Measurements from ENCODE around the gene HIPK1. TPM values are rescaled to one million over a fixed set of nuclear protein-coding genes. Genes with fewer than 3 reads are reported as not detected.
"Not testable (repeated sequence)": the region's sequence is repeated elsewhere in the genome, so short reads cannot be mapped to it uniquely, and the experiment has no call there.

HIPK1 gene
- total and polyA plus RNA-seq, 9 donors, result 17.1 to 29.8 (median 27.4) TPM

- DNase-seq, result no peak
- no peak overlapping the region for H3K4me3 ChIP-seq (ENCODE audit: low read length)
- WGBS (ENCODE audit: insufficient coverage), result 89% methylated on average over 4 of the region's 7 CpGs
- peaks cover 24% of the 10 kb centered on the region for H3K36me3 ChIP-seq (ENCODE audit: control insufficient read depth, insufficient read depth, low read length)
- no peaks in the 10 kb centered on the region for H3K27me3 ChIP-seq (ENCODE audit: control insufficient read depth, insufficient read depth, low read length)
- H3K4me1 ChIP-seq (ENCODE audit: control insufficient read depth, insufficient read depth, low read length), result no peaks in the 10 kb centered on the region
- H3K27ac ChIP-seq (ENCODE audit: low read length), result no peak overlapping the region
- no peaks in the 10 kb centered on the region for H3K9me3 ChIP-seq (replicated peaks; ENCODE audit: control insufficient read depth, low read depth, low read length)
Measured at GRCh38 chr1:113941245-113941559, 12.1 kb downstream of the HIPK1 start.

- Histone ChIP-seq H3K36me3 (ENCODE audit: control insufficient read depth, insufficient read depth, low read length) (peaks cover 24% of the 10 kb centered on the region), H3K4me3 (ENCODE audit: low read length) (no peak overlapping the region), H3K27me3 (ENCODE audit: control insufficient read depth, insufficient read depth, low read length) (no peaks in the 10 kb centered on the region), H3K9me3 (replicated peaks; ENCODE audit: control insufficient read depth, low read depth, low read length) (no peaks in the 10 kb centered on the region), H3K4me1 (ENCODE audit: control insufficient read depth, insufficient read depth, low read length) (peaks cover 3% of the 10 kb centered on the region), H3K27ac (ENCODE audit: low read length) (no peak overlapping the region)
- no peak for DNase-seq
Measured at GRCh38 chr1:113942527-113942926, 13.4 kb downstream of the HIPK1 start.

- no peaks in the 10 kb centered on the region for H3K9me3 ChIP-seq (replicated peaks; ENCODE audit: control insufficient read depth, low read depth, low read length)
- no peak for DNase-seq
- H3K27me3 ChIP-seq (ENCODE audit: control insufficient read depth, insufficient read depth, low read length), result no peaks in the 10 kb centered on the region
- H3K27ac ChIP-seq (ENCODE audit: low read length), result no peak overlapping the region
- H3K4me3 ChIP-seq (ENCODE audit: low read length), result no peak overlapping the region
- H3K36me3 ChIP-seq (ENCODE audit: control insufficient read depth, insufficient read depth, low read length), result peaks cover 24% of the 10 kb centered on the region
- peaks cover 3% of the 10 kb centered on the region for H3K4me1 ChIP-seq (ENCODE audit: control insufficient read depth, insufficient read depth, low read length)
Measured at GRCh38 chr1:113943028-113943811, 14.1 kb downstream of the HIPK1 start.

- Histone ChIP-seq H3K4me3 (ENCODE audit: low read length) (no peak overlapping the region), H3K27me3 (ENCODE audit: control insufficient read depth, insufficient read depth, low read length) (no peaks in the 10 kb centered on the region), H3K9me3 (replicated peaks; ENCODE audit: control insufficient read depth, low read depth, low read length) (no peaks in the 10 kb centered on the region), H3K36me3 (ENCODE audit: control insufficient read depth, insufficient read depth, low read length) (peaks cover 23% of the 10 kb centered on the region), H3K27ac (ENCODE audit: low read length) (no peak overlapping the region), H3K4me1 (ENCODE audit: control insufficient read depth, insufficient read depth, low read length) (peaks cover 3% of the 10 kb centered on the region)
- no CpG with 5 or more reads among the region's 1 CpG for WGBS (ENCODE audit: insufficient coverage)
- no peak for DNase-seq
Measured at GRCh38 chr1:113945329-113945728, 16.2 kb downstream of the HIPK1 start.

DNA sequence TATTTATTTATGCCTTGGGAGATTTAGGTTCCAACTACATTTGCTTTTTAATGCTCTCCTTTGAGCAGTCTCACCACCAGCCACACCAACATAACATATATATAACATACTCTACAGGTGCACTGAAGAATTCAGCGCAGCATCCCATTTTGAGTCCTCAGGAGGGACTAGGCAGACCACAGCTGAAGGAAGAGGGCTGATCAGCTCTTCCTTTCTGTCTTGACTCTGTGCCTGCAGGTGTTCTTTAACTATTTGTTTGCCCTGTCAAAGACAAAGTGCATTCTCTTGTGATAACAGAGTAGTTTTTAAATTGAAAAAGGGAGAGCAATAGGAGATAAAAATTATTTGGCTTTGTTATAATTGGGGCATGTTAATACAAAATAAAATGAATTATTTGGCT is 17.0 kb downstream of the HIPK1 start:
- H3K4me1 ChIP-seq (ENCODE audit: control insufficient read depth, insufficient read depth, low read length), result peaks cover 3% of the 10 kb centered on the region
- 40% methylated on average over 1 of the region's 1 CpG for WGBS (ENCODE audit: insufficient coverage)
- no peak for DNase-seq

GRCh38 chr1:113946678-113947387 is 17.7 kb downstream of the HIPK1 start:
- Histone ChIP-seq H3K27ac (ENCODE audit: low read length) (peak overlapping the region; percentile 49), H3K9me3 (replicated peaks; ENCODE audit: control insufficient read depth, low read depth, low read length) (no peaks in the 10 kb centered on the region), H3K36me3 (ENCODE audit: control insufficient read depth, insufficient read depth, low read length) (peaks cover 13% of the 10 kb centered on the region), H3K27me3 (ENCODE audit: control insufficient read depth, insufficient read depth, low read length) (no peaks in the 10 kb centered on the region), H3K4me3 (ENCODE audit: low read length) (no peak overlapping the region), H3K4me1 (ENCODE audit: control insufficient read depth, insufficient read depth, low read length) (peaks cover 3% of the 10 kb centered on the region)
- no peak for DNase-seq
- WGBS (ENCODE audit: insufficient coverage), result no CpG with 5 or more reads among the region's 3 CpGs

More for the DNA sequence above, 17.0 kb downstream of the HIPK1 start:
- H3K36me3 ChIP-seq (ENCODE audit: control insufficient read depth, insufficient read depth, low read length), result peaks cover 15% of the 10 kb centered on the region
- no peaks in the 10 kb centered on the region for H3K9me3 ChIP-seq (replicated peaks; ENCODE audit: control insufficient read depth, low read depth, low read length)
- H3K27ac ChIP-seq (ENCODE audit: low read length), result no peak overlapping the region
- no peaks in the 10 kb centered on the region for H3K27me3 ChIP-seq (ENCODE audit: control insufficient read depth, insufficient read depth, low read length)
- H3K4me3 ChIP-seq (ENCODE audit: low read length), result no peak overlapping the region

- WGBS (ENCODE audit: insufficient coverage), result 38% methylated on average over 1 of the region's 3 CpGs
- peak overlapping the region; percentile 49 for H3K27ac ChIP-seq (ENCODE audit: low read length)
Measured at GRCh38 chr1:113947388-113948107, 18.4 kb downstream of the HIPK1 start.

DNA sequence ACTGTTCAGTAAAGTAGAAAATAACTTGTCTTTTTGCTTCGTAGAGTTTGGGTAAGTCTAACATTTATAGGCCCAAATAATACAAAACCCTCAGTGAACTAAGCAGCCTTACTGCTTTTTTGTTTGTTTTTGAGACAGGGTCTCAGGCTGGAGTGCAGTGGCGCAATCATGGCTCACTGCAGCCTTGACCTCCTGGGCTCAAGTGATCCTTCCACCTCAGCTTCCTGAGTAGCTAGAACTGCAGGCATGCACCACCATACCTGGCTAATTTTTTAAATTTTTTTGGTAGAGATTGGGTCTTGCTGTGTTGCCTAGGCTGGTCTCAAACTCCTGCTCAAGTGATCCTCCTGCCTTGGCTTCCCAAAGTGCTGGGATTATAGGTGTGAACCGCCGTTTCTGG is 19.0 kb downstream of the HIPK1 start:
- not testable (repeated sequence) for H3K27ac ChIP-seq (ENCODE audit: low read length); H3K36me3 ChIP-seq (ENCODE audit: control insufficient read depth, insufficient read depth, low read length); DNase-seq; H3K27me3 ChIP-seq (ENCODE audit: control insufficient read depth, insufficient read depth, low read length); H3K9me3 ChIP-seq (replicated peaks; ENCODE audit: control insufficient read depth, low read depth, low read length); H3K4me3 ChIP-seq (ENCODE audit: low read length); H3K4me1 ChIP-seq (ENCODE audit: control insufficient read depth, insufficient read depth, low read length)
- 100% methylated on average over 1 of the region's 4 CpGs for WGBS (ENCODE audit: insufficient coverage)

More at GRCh38 chr1:113947388-113948107, 18.4 kb downstream of the HIPK1 start:
- Histone ChIP-seq H3K27me3 (ENCODE audit: control insufficient read depth, insufficient read depth, low read length) (no peaks in the 10 kb centered on the region), H3K9me3 (replicated peaks; ENCODE audit: control insufficient read depth, low read depth, low read length) (no peaks in the 10 kb centered on the region), H3K4me1 (ENCODE audit: control insufficient read depth, insufficient read depth, low read length) (peaks cover 3% of the 10 kb centered on the region), H3K4me3 (ENCODE audit: low read length) (no peak overlapping the region), H3K36me3 (ENCODE audit: control insufficient read depth, insufficient read depth, low read length) (peaks cover 9% of the 10 kb centered on the region)
- DNase-seq, result no peak

DNA sequence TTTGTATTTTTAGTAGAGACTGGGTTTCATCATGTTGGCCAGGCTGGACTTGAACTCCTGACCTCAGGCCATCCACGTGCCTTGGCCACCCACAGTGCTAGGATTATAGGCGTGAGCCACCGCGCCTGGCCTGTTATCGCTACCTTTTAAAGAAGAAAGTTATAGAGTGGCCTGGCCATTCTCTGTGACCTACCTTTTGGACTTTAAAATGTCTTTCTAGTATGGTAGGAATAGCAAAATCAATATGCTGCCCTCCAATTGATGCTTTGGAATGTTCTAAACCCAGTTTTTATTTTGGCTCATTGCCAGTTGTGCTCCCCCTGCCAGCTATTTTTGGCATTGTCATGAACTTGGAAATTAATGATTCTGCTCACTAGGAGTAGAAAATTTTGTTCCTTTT is 19.9 kb downstream of the HIPK1 start:
- no peaks in the 10 kb centered on the region for H3K9me3 ChIP-seq (replicated peaks; ENCODE audit: control insufficient read depth, low read depth, low read length)
- H3K27ac ChIP-seq (ENCODE audit: low read length), result no peak overlapping the region
- no peaks in the 10 kb centered on the region for H3K27me3 ChIP-seq (ENCODE audit: control insufficient read depth, insufficient read depth, low read length)
- WGBS (ENCODE audit: insufficient coverage), result 0% methylated on average over 1 of the region's 5 CpGs
- peaks cover 6% of the 10 kb centered on the region for H3K36me3 ChIP-seq (ENCODE audit: control insufficient read depth, insufficient read depth, low read length)
- H3K4me1 ChIP-seq (ENCODE audit: control insufficient read depth, insufficient read depth, low read length), result peaks cover 3% of the 10 kb centered on the region
- DNase-seq, result no peak
- H3K4me3 ChIP-seq (ENCODE audit: low read length), result no peak overlapping the region

DNA sequence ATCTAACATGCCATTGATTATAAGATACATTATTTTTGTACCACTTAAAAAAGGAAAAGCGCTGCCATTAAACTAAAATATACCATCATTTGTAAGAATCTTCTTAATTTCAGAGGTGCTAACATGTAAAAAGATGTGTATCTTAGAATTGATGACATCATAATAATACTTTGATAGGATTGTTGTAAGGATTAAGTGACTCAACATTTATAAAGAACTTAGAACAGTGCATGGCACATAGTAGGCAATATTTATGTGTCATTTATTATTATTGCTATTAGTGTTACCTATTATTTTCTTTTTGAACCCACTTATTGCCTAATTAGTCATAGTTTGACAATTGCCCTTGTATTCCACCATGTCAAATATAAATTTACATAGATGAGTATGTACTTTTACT is 21.8 kb downstream of the HIPK1 start:
- no peak for DNase-seq
- H3K4me3 ChIP-seq (ENCODE audit: low read length), result no peak overlapping the region
- no peak overlapping the region for H3K27ac ChIP-seq (ENCODE audit: low read length)
- H3K36me3 ChIP-seq (ENCODE audit: control insufficient read depth, insufficient read depth, low read length), result peaks cover 3% of the 10 kb centered on the region
- WGBS (ENCODE audit: insufficient coverage), result no CpG with 5 or more reads among the region's 1 CpG
- no peaks in the 10 kb centered on the region for H3K9me3 ChIP-seq (replicated peaks; ENCODE audit: control insufficient read depth, low read depth, low read length)
- no peaks in the 10 kb centered on the region for H3K27me3 ChIP-seq (ENCODE audit: control insufficient read depth, insufficient read depth, low read length)
- peaks cover 3% of the 10 kb centered on the region for H3K4me1 ChIP-seq (ENCODE audit: control insufficient read depth, insufficient read depth, low read length)
